ENCODE data around the gene B3GALT6.

B3GALT6 gene

DNA sequence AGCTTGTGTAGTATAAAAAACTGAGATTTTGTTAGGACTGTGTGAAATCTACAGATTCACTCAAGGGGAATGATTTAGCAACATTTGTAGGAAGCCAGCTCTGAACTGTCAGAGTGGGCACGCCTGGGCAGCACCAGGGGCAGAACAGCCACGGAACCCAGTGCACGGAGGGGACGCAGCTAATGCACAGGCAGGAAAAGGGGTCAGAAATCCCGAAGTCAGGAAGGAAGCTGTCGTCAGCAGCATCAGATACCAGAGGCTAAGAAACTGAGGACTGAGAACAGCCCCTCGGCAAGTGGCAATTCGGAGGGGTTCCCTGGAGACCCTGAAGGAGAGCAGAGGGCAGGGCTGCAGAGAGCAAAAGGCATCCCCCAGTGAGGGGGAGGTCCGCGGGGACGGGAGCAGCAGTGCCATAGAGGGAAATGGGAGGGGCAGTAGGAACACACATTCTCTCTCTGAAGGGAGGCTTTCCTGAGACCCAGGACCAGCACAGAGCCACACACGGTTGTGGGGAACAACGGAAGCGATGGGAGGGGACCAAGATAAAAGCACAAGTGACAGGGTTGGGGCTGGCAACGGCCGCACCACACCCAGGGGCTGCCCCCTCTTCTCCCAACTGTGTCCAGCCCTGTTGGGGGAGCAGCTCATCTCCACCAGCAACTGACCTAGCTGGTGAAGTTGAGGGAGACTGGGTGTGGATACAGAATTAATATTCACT is 29.0 kb downstream of the B3GALT6 start:
- Histone ChIP-seq H3K4me1 (ENCODE audit: control insufficient read depth, insufficient read depth, low read length) (no peaks in the 10 kb centered on the region), H3K27ac (ENCODE audit: extremely low read depth, low read depth, low read length) (no peak overlapping the region), H3K9me3 (ENCODE audit: control insufficient read depth, insufficient read depth, low read depth, low read length) (no peaks in the 10 kb centered on the region), H3K36me3 (ENCODE audit: control insufficient read depth in 2 of 2, insufficient read depth in 1 of 2, low read length in 2 of 2) (peaks cover 6 to 93% of the 10 kb centered on the region in 2 experiments; a peak in 2 of 3 replicates), H3K4me3 (ENCODE audit: low read depth, low read length) (no peak overlapping the region)
- CTCF ChIA-PET = no interaction called here
- POLR2A ChIA-PET = interaction anchor here (0.6 to 1.3 kb wide), 3 partner anchors 10 to 135 kb away, joined by 3 to 6 read pairs (median 4); partner anchors contain the start of gene UBE2J2
- TF ChIP-seq ZNF354C (tag by site-specific recombination; IDR thresholded peaks at IDR 0.05; ENCODE audit: borderline replicate concordance, low read depth) (no peak), ZNF174 (tag by site-specific recombination; IDR thresholded peaks at IDR 0.05) (no peak), ZSCAN18 (tag by site-specific recombination; IDR thresholded peaks at IDR 0.05) (no peak), ZNF473 (tag by site-specific recombination; IDR thresholded peaks at IDR 0.05) (no peak), ZNF404 (tag by site-specific recombination; IDR thresholded peaks at IDR 0.05) (no peak), ZNF514 (tag by site-specific recombination; IDR thresholded peaks at IDR 0.05) (no peak)

DNA sequence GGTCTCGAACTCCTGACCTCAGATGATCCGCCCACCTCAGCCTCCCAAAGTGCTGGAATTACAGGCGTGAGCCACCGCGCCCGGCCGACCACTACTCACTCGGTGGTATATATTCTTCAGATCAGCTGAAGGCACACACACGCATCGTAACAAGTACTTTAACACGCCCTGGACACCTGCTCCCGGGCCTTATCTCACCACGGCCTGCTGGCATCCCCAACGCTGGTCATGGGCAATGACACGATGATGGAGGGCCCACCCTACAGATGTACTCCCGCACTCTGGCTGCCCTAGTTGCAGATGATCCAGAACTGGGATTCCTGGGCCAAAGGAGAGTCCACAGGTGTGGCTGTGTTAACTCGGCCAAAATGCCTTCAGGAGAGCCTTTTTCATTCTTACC is 30.0 kb downstream of the B3GALT6 start:
- ChIA-PET CTCF (no interaction called here), POLR2A (interaction anchor here (1.0 kb wide), 1 partner anchor 11 kb away, joined by 3 read pairs; the partner anchor contains the start of gene UBE2J2)
- no peaks in the 10 kb centered on the region for H3K9me3 ChIP-seq (ENCODE audit: control insufficient read depth, insufficient read depth, low read depth, low read length)
- no peaks in the 10 kb centered on the region for H3K4me1 ChIP-seq (ENCODE audit: control insufficient read depth, insufficient read depth, low read length)
- no peak overlapping the region for H3K4me3 ChIP-seq (ENCODE audit: low read depth, low read length)
- TF ChIP-seq SCRT2 (tag by site-specific recombination; IDR thresholded peaks at IDR 0.05) (no peak), ZNF768 (tag by site-specific recombination; IDR thresholded peaks at IDR 0.05) (no peak), ZNF416 (tag by site-specific recombination; IDR thresholded peaks at IDR 0.05) (no peak), GLIS1 (tag by site-specific recombination; IDR thresholded peaks at IDR 0.05) (no peak)
- no peak overlapping the region for H3K27ac ChIP-seq (ENCODE audit: extremely low read depth, low read depth, low read length)
- H3K36me3 ChIP-seq (ENCODE audit: control insufficient read depth in 2 of 2, insufficient read depth in 1 of 2, low read length in 2 of 2) = peaks cover 3 to 89% of the 10 kb centered on the region in 2 experiments; a peak in 2 of 3 replicates

DNA sequence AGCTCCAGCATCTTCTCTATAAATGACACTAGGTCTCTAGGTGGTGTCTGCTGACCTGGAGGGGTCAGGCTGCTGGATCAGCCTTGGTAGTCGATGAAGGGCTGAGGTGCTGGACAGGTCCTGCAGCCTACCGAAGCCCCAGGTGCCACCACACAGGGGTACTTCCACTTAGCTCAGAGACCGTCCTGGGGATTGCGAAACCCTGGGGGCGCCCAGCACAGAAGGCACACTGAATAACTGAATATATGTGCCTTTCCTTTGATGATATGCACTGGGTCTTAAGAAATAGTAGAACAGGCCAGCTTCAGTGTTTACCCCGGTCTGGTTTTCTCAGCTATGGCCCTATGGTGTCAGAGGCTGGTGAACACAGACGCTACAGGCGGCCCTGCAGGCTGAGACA is 30.7 kb downstream of the B3GALT6 start:
- H3K9me3 ChIP-seq (ENCODE audit: control insufficient read depth, insufficient read depth, low read depth, low read length) = no peaks in the 10 kb centered on the region
- no peak overlapping the region for H3K4me3 ChIP-seq (ENCODE audit: low read depth, low read length)
- peaks cover 3 to 91% of the 10 kb centered on the region in 2 experiments; a peak in 2 of 3 replicates for H3K36me3 ChIP-seq (ENCODE audit: control insufficient read depth in 2 of 2, insufficient read depth in 1 of 2, low read length in 2 of 2)
- POLR2A ChIA-PET = interaction anchor here (1.3 kb wide), 1 partner anchor 106 kb away, joined by 3 read pairs; no protein-coding TSS in a partner anchor
- no peaks in the 10 kb centered on the region for H3K4me1 ChIP-seq (ENCODE audit: control insufficient read depth, insufficient read depth, low read length)
- CTCF ChIA-PET = interaction anchor here (2.6 kb wide), 1 partner anchor 12 kb away, joined by 12 read pairs; no protein-coding TSS in a partner anchor
- no peak overlapping the region for H3K27ac ChIP-seq (ENCODE audit: extremely low read depth, low read depth, low read length)
- TF ChIP-seq GLI4 (tag by site-specific recombination; IDR thresholded peaks at IDR 0.05) (no peak), ZNF785 (tag by site-specific recombination; IDR thresholded peaks at IDR 0.05) (no peak), ZNF26 (tag by site-specific recombination; IDR thresholded peaks at IDR 0.05) (no peak), ZNF621 (tag by site-specific recombination; IDR thresholded peaks at IDR 0.05) (no peak), SCRT1 (tag by site-specific recombination; IDR thresholded peaks at IDR 0.05; ENCODE audit: borderline replicate concordance) (no peak), ZNF514 (tag by site-specific recombination; IDR thresholded peaks at IDR 0.05) (no peak), ZNF837 (tag by site-specific recombination; IDR thresholded peaks at IDR 0.05) (no peak), ZNF776 (tag by site-specific recombination; IDR thresholded peaks at IDR 0.05; ENCODE audit: borderline replicate concordance) (no peak), ZNF416 (tag by site-specific recombination; IDR thresholded peaks at IDR 0.05) (no peak)
